GM13977 (cell line): ENCODE measurements around the gene TOP2A.

Source experiments
- DNase-seq: peaks from one replicate; pipeline ENCODE4 v3.0.0; 2012; ENCODE audit warnings: low spot score
- CTCF ChIP-seq: IDR thresholded peaks from 2 replicates; pipeline ENCODE4 v1.5.1; 2012; ENCODE audit warnings: mild to moderate bottlenecking, control low read depth; ENCODE audit not compliant: insufficient read depth; ENCODE audit errors: extremely low read depth, missing control alignments
- in situ Hi-C: fragments of 300-500 bp; cut with MboI; formaldehyde crosslinking; loops from one replicate; pipeline ENCODE4 v1.12.0; 2022; ENCODE audit warnings: low sequenced_read_pairs, low pct_unique_long_range_greater_than_20kb, mixed read lengths, inconsistent platforms; ENCODE audit not compliant: unreplicated experiment

The TOP2A gene

GRCh38 chr17:40417609-40418427 is at the start of gene TOP2A:
TSS of gene TOP2A (minus strand) at chr17:40417896. CDS start at chr17:40417791, 105 bp downstream.
- in situ Hi-C loops: no loop called here
- TF ChIP-seq CTCF: no peak
- peak; percentile 99 for DNase-seq

GRCh38 chr17:40467281-40467867 is 49.7 kb upstream of the TOP2A start:
- DNase-seq: no peak
- TF ChIP-seq CTCF: no peak
- in situ Hi-C loops: no loop called here

GRCh38 chr17:40466298-40466971 is 48.7 kb upstream of the TOP2A start:
- no peak for TF ChIP-seq CTCF
- no peak for DNase-seq
- in situ Hi-C loops: no loop called here

- no peak for DNase-seq
- TF ChIP-seq CTCF: no peak
- in situ Hi-C loops: no loop called here
Observed at GRCh38 chr17:40464392-40464855, 46.7 kb upstream of the TOP2A start.

GRCh38 chr17:40463122-40463550 is 45.4 kb upstream of the TOP2A start:
- TF ChIP-seq CTCF: no peak
- in situ Hi-C loops: no loop called here
- no peak for DNase-seq

GRCh38 chr17:40462343-40463121 is 44.8 kb upstream of the TOP2A start:
- TF ChIP-seq CTCF: no peak
- in situ Hi-C loops: no loop called here
- no peak for DNase-seq
